ENCODE measurements around the gene AJAP1.

The AJAP1 gene

DNA sequence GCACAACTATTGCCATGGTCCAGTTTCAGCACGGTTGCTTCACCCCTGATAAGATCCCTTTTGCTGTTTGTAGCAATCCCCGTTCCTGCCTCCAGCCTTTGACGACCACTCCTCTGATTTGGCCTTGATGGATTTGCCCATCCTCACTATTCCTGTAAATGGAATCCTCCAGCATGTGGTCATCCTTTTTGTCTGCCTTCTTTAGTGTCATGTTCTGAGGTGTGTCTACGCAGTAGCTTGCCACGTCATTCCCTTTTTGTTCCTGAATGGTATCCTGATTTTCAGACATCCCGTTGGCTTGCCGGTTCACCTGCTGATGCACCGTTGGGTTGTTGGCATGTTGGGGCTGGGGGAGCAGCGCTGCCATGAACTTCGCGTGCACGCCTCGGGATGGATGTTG, 7.8 kb downstream of the AJAP1 start:
- TF ChIP-seq YY1 (IDR thresholded peaks at IDR 0.05; ENCODE audit: low read depth) (no peak), NFIC (IDR thresholded peaks at IDR 0.05) (no peak), RAD21 (IDR thresholded peaks at IDR 0.05; ENCODE audit: low read depth) (no peak), CREB1 (IDR thresholded peaks at IDR 0.05; ENCODE audit: low read depth) (no peak), CEBPB (IDR thresholded peaks at IDR 0.05) (no peak), EGR1 (IDR thresholded peaks at IDR 0.05) (no peak), ZBTB7A (IDR thresholded peaks at IDR 0.05; ENCODE audit: low read depth) (no peak), TCF12 (IDR thresholded peaks at IDR 0.05; ENCODE audit: low read depth) (no peak), FOXM1 (IDR thresholded peaks at IDR 0.05; ENCODE audit: borderline replicate concordance, low read depth) (no peak), TEAD4 (IDR thresholded peaks at IDR 0.05) (no peak), EP300 (IDR thresholded peaks at IDR 0.05; ENCODE audit: borderline replicate concordance) (no peak), TAF1 (IDR thresholded peaks at IDR 0.05; ENCODE audit: low read depth) (no peak)
- TF ChIP-seq, protein P1, sequence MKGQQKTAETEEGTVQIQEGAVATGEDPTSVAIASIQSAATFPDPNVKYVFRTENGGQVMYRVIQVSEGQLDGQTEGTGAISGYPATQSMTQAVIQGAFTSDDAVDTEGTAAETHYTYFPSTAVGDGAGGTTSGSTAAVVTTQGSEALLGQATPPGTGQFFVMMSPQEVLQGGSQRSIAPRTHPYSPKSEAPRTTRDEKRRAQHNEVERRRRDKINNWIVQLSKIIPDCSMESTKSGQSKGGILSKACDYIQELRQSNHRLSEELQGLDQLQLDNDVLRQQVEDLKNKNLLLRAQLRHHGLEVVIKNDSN (IDR thresholded peaks at IDR 0.05) = no peak
- TF ChIP-seq, protein P2, sequence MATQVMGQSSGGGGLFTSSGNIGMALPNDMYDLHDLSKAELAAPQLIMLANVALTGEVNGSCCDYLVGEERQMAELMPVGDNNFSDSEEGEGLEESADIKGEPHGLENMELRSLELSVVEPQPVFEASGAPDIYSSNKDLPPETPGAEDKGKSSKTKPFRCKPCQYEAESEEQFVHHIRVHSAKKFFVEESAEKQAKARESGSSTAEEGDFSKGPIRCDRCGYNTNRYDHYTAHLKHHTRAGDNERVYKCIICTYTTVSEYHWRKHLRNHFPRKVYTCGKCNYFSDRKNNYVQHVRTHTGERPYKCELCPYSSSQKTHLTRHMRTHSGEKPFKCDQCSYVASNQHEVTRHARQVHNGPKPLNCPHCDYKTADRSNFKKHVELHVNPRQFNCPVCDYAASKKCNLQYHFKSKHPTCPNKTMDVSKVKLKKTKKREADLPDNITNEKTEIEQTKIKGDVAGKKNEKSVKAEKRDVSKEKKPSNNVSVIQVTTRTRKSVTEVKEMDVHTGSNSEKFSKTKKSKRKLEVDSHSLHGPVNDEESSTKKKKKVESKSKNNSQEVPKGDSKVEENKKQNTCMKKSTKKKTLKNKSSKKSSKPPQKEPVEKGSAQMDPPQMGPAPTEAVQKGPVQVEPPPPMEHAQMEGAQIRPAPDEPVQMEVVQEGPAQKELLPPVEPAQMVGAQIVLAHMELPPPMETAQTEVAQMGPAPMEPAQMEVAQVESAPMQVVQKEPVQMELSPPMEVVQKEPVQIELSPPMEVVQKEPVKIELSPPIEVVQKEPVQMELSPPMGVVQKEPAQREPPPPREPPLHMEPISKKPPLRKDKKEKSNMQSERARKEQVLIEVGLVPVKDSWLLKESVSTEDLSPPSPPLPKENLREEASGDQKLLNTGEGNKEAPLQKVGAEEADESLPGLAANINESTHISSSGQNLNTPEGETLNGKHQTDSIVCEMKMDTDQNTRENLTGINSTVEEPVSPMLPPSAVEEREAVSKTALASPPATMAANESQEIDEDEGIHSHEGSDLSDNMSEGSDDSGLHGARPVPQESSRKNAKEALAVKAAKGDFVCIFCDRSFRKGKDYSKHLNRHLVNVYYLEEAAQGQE (IDR thresholded peaks at IDR 0.05; ENCODE audit: low read depth) = no peak
- TF ChIP-seq, protein P3, sequence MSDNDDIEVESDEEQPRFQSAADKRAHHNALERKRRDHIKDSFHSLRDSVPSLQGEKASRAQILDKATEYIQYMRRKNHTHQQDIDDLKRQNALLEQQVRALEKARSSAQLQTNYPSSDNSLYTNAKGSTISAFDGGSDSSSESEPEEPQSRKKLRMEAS (IDR thresholded peaks at IDR 0.05) = no peak

DNA sequence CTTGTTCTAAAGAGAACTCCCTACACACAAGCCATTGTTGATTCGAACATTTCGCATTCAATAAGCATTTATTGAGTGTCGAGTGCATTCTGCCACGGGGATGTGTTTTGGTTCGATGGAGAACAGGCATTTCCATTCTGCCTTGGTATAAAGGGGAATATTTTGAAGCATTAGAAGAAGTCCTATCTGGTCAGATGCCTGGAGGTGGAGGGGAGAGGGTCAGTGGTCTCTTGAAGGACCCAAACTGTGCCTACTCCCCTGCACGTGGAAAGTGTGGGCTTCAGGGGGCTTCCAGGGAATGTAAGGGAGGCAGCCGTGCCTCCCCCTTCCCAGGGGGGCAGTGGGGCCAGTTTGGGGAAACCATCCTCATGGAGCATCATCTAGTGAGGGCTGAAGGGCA, 8.3 kb downstream of the AJAP1 start:
- TF ChIP-seq FOXM1 (IDR thresholded peaks at IDR 0.05; ENCODE audit: borderline replicate concordance, low read depth) (no peak), EP300 (IDR thresholded peaks at IDR 0.05; ENCODE audit: borderline replicate concordance) (no peak), NFIC (IDR thresholded peaks at IDR 0.05) (no peak), TAF1 (IDR thresholded peaks at IDR 0.05; ENCODE audit: low read depth) (no peak), EGR1 (IDR thresholded peaks at IDR 0.05) (no peak)
- TF ChIP-seq, protein P3 (IDR thresholded peaks at IDR 0.05) = no peak

DNA sequence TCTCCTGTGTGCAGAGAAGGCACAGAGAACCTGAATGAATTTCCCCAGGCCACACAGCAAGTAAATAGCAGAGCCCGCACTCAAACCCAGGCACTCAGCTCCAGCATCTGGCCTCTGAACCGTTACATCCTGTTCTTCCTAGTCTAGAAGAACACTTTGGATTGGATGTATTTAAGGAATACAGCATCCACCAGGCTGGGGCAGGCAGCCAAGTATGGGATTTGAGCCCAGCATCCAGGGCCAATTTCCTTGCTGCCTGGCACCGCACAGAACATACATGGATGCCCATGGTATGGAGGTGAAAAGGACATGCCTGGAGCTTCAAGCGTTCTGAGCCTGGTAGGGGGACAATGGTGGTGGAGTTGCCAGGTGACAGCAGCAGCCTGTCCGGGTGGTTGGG, 9.7 kb downstream of the AJAP1 start:
- TF ChIP-seq TEAD4 (IDR thresholded peaks at IDR 0.05) (no peak), NFIC (IDR thresholded peaks at IDR 0.05) (no peak), YY1 (IDR thresholded peaks at IDR 0.05; ENCODE audit: low read depth) (no peak), RAD21 (IDR thresholded peaks at IDR 0.05; ENCODE audit: low read depth) (no peak), CEBPB (IDR thresholded peaks at IDR 0.05) (no peak), EP300 (IDR thresholded peaks at IDR 0.05; ENCODE audit: borderline replicate concordance) (no peak), EGR1 (IDR thresholded peaks at IDR 0.05) (no peak), ZBTB7A (IDR thresholded peaks at IDR 0.05; ENCODE audit: low read depth) (no peak), FOXM1 (IDR thresholded peaks at IDR 0.05; ENCODE audit: borderline replicate concordance, low read depth) (no peak)
- TF ChIP-seq, protein P3 (IDR thresholded peaks at IDR 0.05) = no peak

DNA sequence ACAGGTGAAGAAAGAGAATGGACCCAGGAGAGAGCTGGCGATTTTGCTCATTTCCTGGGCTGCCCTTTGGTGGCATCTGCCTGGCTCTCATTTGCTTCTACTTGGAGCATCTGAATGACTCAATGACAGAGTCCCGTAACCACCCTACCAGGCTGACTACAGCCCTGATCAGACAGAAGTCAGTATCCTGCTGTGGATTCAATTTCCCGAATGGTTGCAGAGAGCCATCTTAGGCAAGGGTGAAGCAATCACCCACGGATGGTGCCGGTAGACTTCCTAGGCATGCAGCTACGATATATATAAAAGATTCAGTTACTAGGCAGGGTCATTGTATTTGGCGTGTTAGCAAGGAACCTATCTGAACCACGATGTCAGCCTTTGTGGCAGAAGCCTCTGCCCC, 10.2 kb downstream of the AJAP1 start:
- TF ChIP-seq EGR1 (IDR thresholded peaks at IDR 0.05) (no peak), EP300 (IDR thresholded peaks at IDR 0.05; ENCODE audit: borderline replicate concordance) (no peak), YY1 (IDR thresholded peaks at IDR 0.05; ENCODE audit: low read depth) (no peak), FOXM1 (IDR thresholded peaks at IDR 0.05; ENCODE audit: borderline replicate concordance, low read depth) (no peak), NFIC (IDR thresholded peaks at IDR 0.05) (no peak)
- TF ChIP-seq, protein P3 (IDR thresholded peaks at IDR 0.05) = no peak

DNA sequence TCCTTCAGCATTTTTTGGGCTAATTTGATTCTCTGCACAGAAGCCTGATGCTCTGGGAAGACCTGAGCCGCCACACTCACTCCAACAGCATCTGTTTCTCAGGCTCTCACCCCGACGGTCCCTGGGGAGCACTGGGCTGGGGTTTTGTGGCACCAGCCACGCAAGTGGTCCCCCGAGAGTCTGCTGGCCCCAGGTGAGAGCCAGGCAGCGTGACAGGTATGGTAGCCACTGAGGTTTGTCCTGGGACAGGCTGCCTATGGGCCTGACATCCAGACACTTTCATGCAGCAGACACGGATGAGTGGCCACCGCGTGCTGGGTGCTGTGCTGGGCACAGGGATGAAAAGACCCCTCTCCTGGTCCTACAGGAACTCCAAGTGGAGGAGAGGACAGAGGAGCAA, 11.0 kb downstream of the AJAP1 start:
- TF ChIP-seq ZBTB7A (IDR thresholded peaks at IDR 0.05; ENCODE audit: low read depth) (no peak), CREB1 (IDR thresholded peaks at IDR 0.05; ENCODE audit: low read depth) (no peak), CEBPB (IDR thresholded peaks at IDR 0.05) (no peak), EP300 (IDR thresholded peaks at IDR 0.05; ENCODE audit: borderline replicate concordance) (no peak), RAD21 (IDR thresholded peaks at IDR 0.05; ENCODE audit: low read depth) (no peak), FOXM1 (IDR thresholded peaks at IDR 0.05; ENCODE audit: borderline replicate concordance, low read depth) (no peak), TCF12 (IDR thresholded peaks at IDR 0.05; ENCODE audit: low read depth) (no peak), TEAD4 (IDR thresholded peaks at IDR 0.05) (no peak)
- TF ChIP-seq, protein P1 (IDR thresholded peaks at IDR 0.05) = no peak

DNA sequence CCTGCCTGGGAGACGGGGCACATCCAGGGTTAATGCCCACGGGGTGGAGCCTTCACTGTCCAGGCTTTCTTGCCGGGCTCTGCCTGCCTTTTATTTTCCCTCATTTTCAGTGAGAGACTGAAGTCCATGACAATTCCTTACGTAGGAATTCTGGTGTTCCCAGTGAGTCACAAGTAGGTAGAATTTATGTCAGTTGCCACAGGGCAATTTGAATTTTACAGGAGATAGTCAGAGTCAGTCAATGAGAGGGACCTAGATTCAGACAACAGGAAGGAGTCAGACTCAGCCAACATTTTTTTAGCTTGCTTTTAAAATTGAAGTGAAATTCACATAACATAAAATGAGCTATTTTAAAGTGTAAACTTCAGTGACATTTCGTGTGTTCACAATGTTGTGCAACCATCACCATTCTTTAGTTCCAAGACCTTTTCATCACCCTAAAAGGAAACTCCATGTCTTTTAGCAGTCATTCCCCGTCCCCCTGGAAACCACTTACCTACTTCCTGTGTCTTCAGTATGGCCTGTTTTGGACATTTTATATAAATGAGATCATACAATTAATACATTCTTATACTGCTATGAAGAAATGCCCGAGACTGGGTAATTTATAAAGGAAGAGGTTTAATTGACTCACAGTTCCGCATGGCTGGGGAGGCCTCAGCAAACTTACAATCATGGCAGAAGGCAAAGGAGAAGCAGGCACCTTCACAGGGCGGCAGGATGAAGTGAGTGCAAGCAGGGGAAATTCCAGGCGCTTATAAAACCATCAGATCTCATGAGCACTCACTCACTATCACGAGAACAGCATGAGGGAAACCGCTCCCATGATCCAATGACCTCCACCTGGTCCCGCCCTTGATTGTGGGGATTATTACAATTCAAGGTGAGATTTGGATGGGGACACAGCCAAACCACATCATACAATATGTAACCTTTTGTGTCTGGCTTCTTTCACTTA, 14.6 kb downstream of the AJAP1 start:
- TF ChIP-seq EP300 (IDR thresholded peaks at IDR 0.05; ENCODE audit: borderline replicate concordance) (no peak), YY1 (IDR thresholded peaks at IDR 0.05; ENCODE audit: low read depth) (no peak), CREB1 (IDR thresholded peaks at IDR 0.05; ENCODE audit: low read depth) (no peak), RAD21 (IDR thresholded peaks at IDR 0.05; ENCODE audit: low read depth) (no peak), EGR1 (IDR thresholded peaks at IDR 0.05) (no peak), NFIC (IDR thresholded peaks at IDR 0.05) (no peak), TAF1 (IDR thresholded peaks at IDR 0.05; ENCODE audit: low read depth) (no peak), FOXM1 (IDR thresholded peaks at IDR 0.05; ENCODE audit: borderline replicate concordance, low read depth) (no peak), TEAD4 (IDR thresholded peaks at IDR 0.05) (no peak), TCF12 (IDR thresholded peaks at IDR 0.05; ENCODE audit: low read depth) (no peak), CEBPB (IDR thresholded peaks at IDR 0.05) (no peak)
- TF ChIP-seq, protein P1 (IDR thresholded peaks at IDR 0.05) = no peak

All from Ishikawa (cell line).